Transverse colon (tissue), 4 donors: ENCODE measurements around the gene WDFY2. TPM values are rescaled to one million over a fixed set of nuclear protein-coding genes. Genes with fewer than 3 reads are reported as not detected.

Experiments used
- DNase-seq: peaks from one replicate; pipeline ENCODE4 v3.0.0-alpha.2; 2019
- H3K27ac ChIP-seq, 4 donors: fragments of 200-600 bp; sonication (generic); 2 replicates each; pipeline ENCODE4 v1.5.1; 2016 to 2018; ENCODE audit warnings: inconsistent platforms in 4 of 4
- H3K27me3 ChIP-seq: fragments of 200-600 bp; sonication (generic); 2 replicates; pipeline ENCODE4 v1.5.1; 2017; ENCODE audit warnings: inconsistent platforms
- H3K36me3 ChIP-seq, 4 donors: fragments of 200-600 bp; sonication (generic); 2 replicates each; pipeline ENCODE4 v1.5.1; 2017 to 2019; ENCODE audit warnings: inconsistent platforms in 4 of 4
- H3K4me1 ChIP-seq, 4 donors: fragments of 200-600 bp; sonication (generic); 2 replicates each; pipeline ENCODE4 v1.5.1; 2017 to 2020; ENCODE audit warnings: inconsistent platforms in 4 of 4
- H3K4me3 ChIP-seq, 4 donors: fragments of 200-600 bp; sonication (generic); 1 replicate in 1 of 4; 2 replicates in 3 of 4; pipeline versions ENCODE4 v1.5.1 to v1.6.1; 2017 to 2019; ENCODE audit warnings: inconsistent platforms in 4 of 4
- H3K9me3 ChIP-seq, 2 donors: fragments of 200-600 bp; sonication (generic); 2 replicates each; pipeline ENCODE4 v1.5.1; 2017 to 2019; ENCODE audit warnings: inconsistent platforms in 2 of 2
- CTCF ChIP-seq, 5 experiments: fragments of 200-600 bp in 3 of 5; fragments of 450-650 bp in 2 of 5; sonication (generic) in 3 of 5; IDR thresholded peaks; 1 replicate in 2 of 5; 2 replicates in 3 of 5; pipeline ENCODE4 v1.5.1; 2016 to 2017; ENCODE audit warnings: antibody characterized with exemption in 5 of 5, inconsistent platforms in 3 of 5, mild to moderate bottlenecking in 2 of 5, moderate library complexity in 1 of 5
- EP300 ChIP-seq: sonication (generic); formaldehyde crosslinking; IDR thresholded peaks from one replicate; pipeline ENCODE4 v1.6.1; 2017; ENCODE audit warnings: antibody characterized with exemption, low read depth
- POLR2A ChIP-seq: fragments of 450-650 bp; IDR thresholded peaks from one replicate; pipeline ENCODE4 v1.6.1; 2016; ENCODE audit warnings: antibody characterized with exemption, mild to moderate bottlenecking, moderate library complexity
- POLR2AphosphoS5 ChIP-seq, 3 donors: sonication (generic); formaldehyde crosslinking; IDR thresholded peaks; one replicate each; pipeline ENCODE4 v1.6.1; 2016; ENCODE audit warnings: antibody characterized with exemption in 3 of 3
- WGBS, 2 donors: methylation state at CpG; one replicate each; pipeline ENCODE4 v1.1.5; 2018; ENCODE audit warnings: low coverage in 1 of 2; 5-methylcytosine and 5-hydroxymethylcytosine counted together
- in situ Hi-C, 4 donors: fragments of 200-750 bp; cut with MboI; loops; one replicate each; pipeline versions ENCODE4 v1.15.0 to v1.15.1; 2017; ENCODE audit warnings: low sequenced_read_pairs in 3 of 4, low pct_ligation_motif_present in 1 of 4, low pct_unique_long_range_greater_than_20kb in 1 of 4
- intact Hi-C: fragments of 100-400 bp; cut with DNase I; formaldehyde crosslinking; loops from one replicate; pipeline ENCODE4 v1.15.1; 2023; ENCODE audit warnings: low total_unique reads
- total RNA-seq, 4 donors: library from RNA; depleted of rRNA; stranded (reverse); fragments of >200 nt; gene quantifications; one replicate each; pipeline ENCODE4 v1.1.0, GENCODE V29; 2016

WDFY2 gene
- total RNA-seq, 4 donors from 2014 or later: 2.4 to 12.3 (median 6.7) TPM

GRCh38 chr13:51596541-51596940, 12.3 kb downstream of the WDFY2 start:
- H3K9me3 ChIP-seq: no peaks in the 10 kb centered on the region
- in situ Hi-C loops (loop anchor here in 1 of 4 donors (25.0 kb wide), 1 partner anchor 191 kb away; no protein-coding TSS in a partner anchor), intact Hi-C loops (no loop called here)
- DNase-seq: no peak
- H3K36me3 ChIP-seq: no peaks in the 10 kb centered on the region
- H3K27me3 ChIP-seq: no peaks in the 10 kb centered on the region
- 58 to 61% methylated on average over 2 of the region's 2 CpGs for WGBS, 2 donors
- H3K4me3 ChIP-seq: no peak overlapping the region
- TF ChIP-seq POLR2AphosphoS5 (IDR thresholded peaks at IDR 0.05) (no peak), CTCF (IDR thresholded peaks at IDR 0.05) (no peak), EP300 (no peak), POLR2A (no peak)
- H3K27ac ChIP-seq: no peak overlapping the region
- H3K4me1 ChIP-seq: peaks cover 0 to 4% (median 0%) of the 10 kb centered on the region in 4 donors

- DNase-seq: no peak
- no peak overlapping the region for H3K4me3 ChIP-seq
- intact Hi-C loops: no loop called here
- H3K27ac ChIP-seq: no peak overlapping the region
- in situ Hi-C loops: loop anchor here in 1 of 4 donors (25.0 kb wide), 1 partner anchor 188 kb away; no protein-coding TSS in a partner anchor
- no peak for TF ChIP-seq POLR2A
- TF ChIP-seq POLR2AphosphoS5 (IDR thresholded peaks at IDR 0.05): no peak
- TF ChIP-seq EP300: no peak
- TF ChIP-seq CTCF (IDR thresholded peaks at IDR 0.05): no peak
- no peaks in the 10 kb centered on the region for H3K4me1 ChIP-seq
- no peaks in the 10 kb centered on the region for H3K9me3 ChIP-seq
- H3K27me3 ChIP-seq: no peaks in the 10 kb centered on the region
- H3K36me3 ChIP-seq: no peaks in the 10 kb centered on the region
Measured at GRCh38 chr13:51599444-51600176, 15.3 kb downstream of the WDFY2 start.

GRCh38 chr13:51600703-51601102, 16.4 kb downstream of the WDFY2 start:
- H3K27ac ChIP-seq: no peak overlapping the region
- intact Hi-C loops (no loop called here), in situ Hi-C loops (no loop called here)
- no peak for DNase-seq
- H3K4me3 ChIP-seq: no peak overlapping the region
- TF ChIP-seq POLR2AphosphoS5 (IDR thresholded peaks at IDR 0.05) (no peak), EP300 (no peak), POLR2A (no peak), CTCF (IDR thresholded peaks at IDR 0.05) (no peak)
- H3K9me3 ChIP-seq: no peaks in the 10 kb centered on the region
- no peaks in the 10 kb centered on the region for H3K36me3 ChIP-seq
- H3K27me3 ChIP-seq: no peaks in the 10 kb centered on the region
- H3K4me1 ChIP-seq: peaks cover 0 to 2% (median 0%) of the 10 kb centered on the region in 4 donors
- 90 to 93% methylated on average over 3 of the region's 3 CpGs for WGBS, 2 donors

- in situ Hi-C loops (no loop called here), intact Hi-C loops (no loop called here)
- H3K9me3 ChIP-seq: no peaks in the 10 kb centered on the region
- TF ChIP-seq CTCF (IDR thresholded peaks at IDR 0.05) (no peak), POLR2AphosphoS5 (IDR thresholded peaks at IDR 0.05) (no peak), EP300 (no peak), POLR2A (no peak)
- no peak overlapping the region for H3K27ac ChIP-seq
- no peaks in the 10 kb centered on the region for H3K36me3 ChIP-seq
- no peak overlapping the region for H3K4me3 ChIP-seq
- H3K27me3 ChIP-seq: no peaks in the 10 kb centered on the region
- DNase-seq: no peak
- WGBS, 2 donors: 86 to 96% methylated on average over 7 to 8 of the region's 8 CpGs
- H3K4me1 ChIP-seq: peaks cover 0 to 6% (median 0%) of the 10 kb centered on the region in 4 donors
Measured at GRCh38 chr13:51601601-51602565, 17.6 kb downstream of the WDFY2 start.
